Activated B cell treated with CpG ODN at 0.5 μM for 24 hours (primary cell): ENCODE results near the gene ZNF837. TPM values are rescaled to one million over a fixed set of nuclear protein-coding genes. Genes with fewer than 3 reads are reported as not detected.
A peak's percentile ranks its signal among the peaks of the same experiment; 100 is the strongest.

Experiments used
- ATAC-seq: fragments of 200-7000 bp; cut with Tn5 transposase; one replicate; pipeline ENCODE4 v1.10.0; 2021; ENCODE audit warnings: low read depth, mild to moderate bottlenecking, moderate library complexity
- CTCF ChIA-PET: fragments of 350-600 bp; sonication (Branson Sonifier 250); formaldehyde crosslinking; loops from one replicate; lab custom pipeline; 2021; ENCODE audit warnings: antibody characterized with exemption; lab: Charles Lee
- POLR2A ChIA-PET: fragments of 350-600 bp; sonication (Branson Sonifier 250); formaldehyde crosslinking; loops from one replicate; lab custom pipeline; 2021; ENCODE audit warnings: antibody characterized with exemption; lab: Charles Lee
- DNase-seq: peaks from one replicate; pipeline ENCODE4 v3.0.0; 2022
- H3K27ac Mint-ChIP-seq: one replicate; pipeline ENCODE4 v1.8.0; 2020; ENCODE audit warnings: mixed read lengths
- H3K27me3 Mint-ChIP-seq: one replicate; pipeline ENCODE4 v1.8.0; 2021; ENCODE audit warnings: mixed read lengths
- H3K36me3 Mint-ChIP-seq: one replicate; pipeline ENCODE4 v1.8.0; 2021; ENCODE audit warnings: low read depth, mixed read lengths
- H3K4me1 Mint-ChIP-seq: one replicate; pipeline ENCODE4 v1.8.0; 2021; ENCODE audit warnings: mixed read lengths
- H3K4me3 Mint-ChIP-seq: one replicate; pipeline ENCODE4 v1.8.0; 2020; ENCODE audit warnings: mild to moderate bottlenecking, mixed read lengths
- H3K9me3 Mint-ChIP-seq: one replicate; pipeline ENCODE4 v1.8.0; 2020; ENCODE audit warnings: mixed read lengths
- CTCF ChIP-seq: fragments of 200-600 bp; IDR thresholded peaks from one replicate; pipeline ENCODE4 v1.8.0; 2022; ENCODE audit warnings: antibody characterized with exemption, mild to moderate bottlenecking
- intact Hi-C: fragments of 100-400 bp; cut with micrococcal nuclease; formaldehyde crosslinking; loops from one replicate; pipeline ENCODE4 v1.15.1; 2024
- total RNA-seq: library from RNA; stranded (reverse); gene quantifications from 2 replicates; pipeline ENCODE4 v1.2.3, GENCODE V29; 2022

ZNF837 gene
- total RNA-seq, 1 donor from 2014 or later = 3.1 TPM

GRCh38 chr19:58401840-58402421, 21.1 kb upstream of the ZNF837 start:
- intact Hi-C loops = loop anchor here (1.0 to 10.0 kb wide), 15 partner anchors 15 to 721 kb away; partner anchors contain the start of genes ERVK3-1, RPS5, TRIM28 and ZNF132
- no peak for ATAC-seq
- Mint-ChIP-seq H3K27ac (no peak overlapping the region), H3K4me3 (peak overlapping the region; percentile 92), H3K27me3 (peaks cover 7% of the 10 kb centered on the region), H3K36me3 (no peaks in the 10 kb centered on the region), H3K9me3 (no peaks in the 10 kb centered on the region), H3K4me1 (peaks cover 18% of the 10 kb centered on the region)
- ChIA-PET POLR2A (interaction anchor here (0.6 to 2.2 kb wide), 7 partner anchors 15 to 118 kb away, joined by 3 to 10 read pairs (median 3); partner anchors contain the start of genes RPS5, ZBTB45, ZNF132 and ZNF497), CTCF (no interaction called here)
- no peak for DNase-seq
- no peak for TF ChIP-seq CTCF

- Mint-ChIP-seq H3K4me1 (peaks cover 12% of the 10 kb centered on the region), H3K27me3 (peaks cover 7% of the 10 kb centered on the region), H3K9me3 (no peaks in the 10 kb centered on the region), H3K4me3 (peak overlapping the region; percentile 92), H3K27ac (peak overlapping the region; percentile 90), H3K36me3 (no peaks in the 10 kb centered on the region)
- intact Hi-C loops = loop anchor here (1.0 to 10.0 kb wide), 15 partner anchors 14 to 720 kb away; partner anchors contain the start of genes ERVK3-1, RPS5, TRIM28 and ZNF132
- POLR2A ChIA-PET = interaction anchor here (0.6 to 2.2 kb wide), 4 partner anchors 12 to 42 kb away, joined by 3 to 10 read pairs (median 4); partner anchors contain the start of genes RPS5 and ZNF837
- CTCF ChIA-PET = no interaction called here
- no peak for TF ChIP-seq CTCF
- DNase-seq (peak; percentile 96), ATAC-seq (peak; percentile 96)
Observed at GRCh38 chr19:58400916-58401839, 20.3 kb upstream of the ZNF837 start.

GRCh38 chr19:58400316-58400915, 19.6 kb upstream of the ZNF837 start:
- peaks cover 2% of the 10 kb centered on the region for H3K36me3 Mint-ChIP-seq
- H3K27me3 Mint-ChIP-seq = peaks cover 7% of the 10 kb centered on the region
- DNase-seq (no peak), ATAC-seq (no peak)
- no peaks in the 10 kb centered on the region for H3K9me3 Mint-ChIP-seq
- intact Hi-C loops = loop anchor here (2.0 to 10.0 kb wide), 2 partner anchors 66 to 306 kb away; partner anchors contain the start of genes ZNF324 and ZSCAN18
- H3K4me1 Mint-ChIP-seq = peaks cover 15% of the 10 kb centered on the region
- TF ChIP-seq CTCF = no peak
- no peak overlapping the region for H3K27ac Mint-ChIP-seq
- CTCF ChIA-PET = no interaction called here
- POLR2A ChIA-PET = interaction anchor here (1.1 kb wide), 1 partner anchor 38 kb away, joined by 3 read pairs; no protein-coding TSS in a partner anchor
- H3K4me3 Mint-ChIP-seq = peak overlapping the region; percentile 92

- H3K9me3 Mint-ChIP-seq = no peaks in the 10 kb centered on the region
- H3K27me3 Mint-ChIP-seq = peaks cover 7% of the 10 kb centered on the region
- no peak overlapping the region for H3K27ac Mint-ChIP-seq
- CTCF ChIA-PET = no interaction called here
- ATAC-seq (no peak), DNase-seq (no peak)
- peaks cover 7% of the 10 kb centered on the region for H3K36me3 Mint-ChIP-seq
- peaks cover 15% of the 10 kb centered on the region for H3K4me1 Mint-ChIP-seq
- no peak for TF ChIP-seq CTCF
- POLR2A ChIA-PET = interaction anchor here (1.1 kb wide), 1 partner anchor 38 kb away, joined by 3 read pairs; no protein-coding TSS in a partner anchor
- H3K4me3 Mint-ChIP-seq = peak overlapping the region; percentile 92
- intact Hi-C loops = loop anchor here (2.0 to 10.0 kb wide), 2 partner anchors 67 to 305 kb away; partner anchors contain the start of genes ZNF324 and ZSCAN18
Observed at GRCh38 chr19:58399903-58400302, 19.1 kb upstream of the ZNF837 start.
